ENCODE data around the gene ASTL. TPM values are rescaled to one million over a fixed set of nuclear protein-coding genes. Genes with fewer than 3 reads are reported as not detected.

ASTL gene
- total RNA-seq, 1 experiment from 2014 or later = 0.79 TPM

GRCh38 chr2:96110621-96111256 lies 27.6 kb downstream of the ASTL start:
- DNase-seq (ENCODE audit: low spot score) (peak; percentile 11), ATAC-seq (no peak)
- Mint-ChIP-seq H3K27ac (no peak overlapping the region), H3K4me3 (no peak overlapping the region), H3K27me3 (ENCODE audit: low read depth) (peaks cover 10% of the 10 kb centered on the region), H3K4me1 (peaks cover 29% of the 10 kb centered on the region), H3K9me3 (peaks cover 2% of the 10 kb centered on the region), H3K36me3 (no peaks in the 10 kb centered on the region)
- ChIA-PET CTCF (interaction anchor here (0.7 to 2.9 kb wide), 6 partner anchors 8 to 118 kb away, joined by 3 to 16 read pairs (median 4); partner anchors contain the start of gene ASTL), POLR2A (no interaction called here)
- TF ChIP-seq TEAD4 (CRISPR knock-in tag; IDR thresholded peaks at IDR 0.05) = no peak
- no peak for TF ChIP-seq MAX (CRISPR knock-in tag; IDR thresholded peaks at IDR 0.05)
- TF ChIP-seq NR2C2 (CRISPR knock-in tag; IDR thresholded peaks at IDR 0.05) = no peak
- TF ChIP-seq JAZF1 (CRISPR knock-in tag; IDR thresholded peaks at IDR 0.05) = no peak
- TF ChIP-seq SP1 (CRISPR knock-in tag; conservative IDR thresholded peaks at IDR 0.05) = no peak
- no peak for TF ChIP-seq ZNF263 (CRISPR knock-in tag; IDR thresholded peaks at IDR 0.05; ENCODE audit: low read depth)
- TF ChIP-seq PRDM15 (CRISPR knock-in tag; IDR thresholded peaks at IDR 0.05) = no peak

- Mint-ChIP-seq H3K27ac (no peak overlapping the region), H3K27me3 (ENCODE audit: low read depth) (peaks cover 3% of the 10 kb centered on the region; the same call in 1 of the 2 replicates), H3K4me1 (peaks cover 23% of the 10 kb centered on the region), H3K4me3 (no peak overlapping the region), H3K9me3 (peaks cover 9% of the 10 kb centered on the region), H3K36me3 (peaks cover 3% of the 10 kb centered on the region; the same call in 1 of the 2 replicates)
- DNase-seq (ENCODE audit: low spot score) = peak; percentile 4
- TF ChIP-seq ZMAT4 (CRISPR knock-in tag; IDR thresholded peaks at IDR 0.05) (no peak), CREM (CRISPR knock-in tag; IDR thresholded peaks at IDR 0.05) (no peak), HMGA2 (CRISPR knock-in tag; IDR thresholded peaks at IDR 0.05) (no peak), ZNF317 (CRISPR knock-in tag; IDR thresholded peaks at IDR 0.05; ENCODE audit: borderline replicate concordance, low read depth) (no peak), CTCF (IDR thresholded peaks at IDR 0.05) (no peak), NR3C1 (CRISPR knock-in tag; conservative IDR thresholded peaks at IDR 0.05; ENCODE audit: low read depth) (no peak), ESRRA (CRISPR knock-in tag; IDR thresholded peaks at IDR 0.05; ENCODE audit: borderline replicate concordance) (no peak), CDX4 (CRISPR knock-in tag; IDR thresholded peaks at IDR 0.05; ENCODE audit: borderline replicate concordance) (no peak), HMGXB4 (CRISPR knock-in tag; IDR thresholded peaks at IDR 0.05) (no peak), NR1H2 (CRISPR knock-in tag; IDR thresholded peaks at IDR 0.05) (no peak), CBFB (CRISPR knock-in tag; IDR thresholded peaks at IDR 0.05; ENCODE audit: low read depth) (no peak)
- ChIA-PET CTCF (interaction anchor here (0.7 to 3.2 kb wide), 8 partner anchors 8 to 64 kb away, joined by 3 to 28 read pairs (median 6); partner anchors contain the start of gene ASTL), POLR2A (no interaction called here)
- no peak for ATAC-seq
Observed at GRCh38 chr2:96109931-96110511, 28.3 kb downstream of the ASTL start.
